ENCODE measurements around the gene ACADM. TPM values are rescaled to one million over a fixed set of nuclear protein-coding genes. Genes with fewer than 3 reads are reported as not detected.
"Not testable (repeated sequence)": the region's sequence is repeated elsewhere in the genome, so short reads cannot be mapped to it uniquely, and the experiment has no call there.

Gene ACADM
- total RNA-seq (10 to 100 TPM; 57.7 to 77.6 TPM), polyA plus RNA-seq (ENCODE audit: insufficient read depth, low read depth, low replicate concordance) (67.9 TPM)
- long read RNA-seq, donor 1, transcript ACADM-202 (12 exons, 2,619 nt), result major isoform, 24 of 177 reads
- long read RNA-seq, donor 1, transcript ACADM-218 (11 exons, 2,535 nt), result minor isoform, 8 of 177 reads
- long read RNA-seq, donor 1, partial matches to known transcripts, result 145 of 177 reads
- long read RNA-seq, donor 1, other reads (novel, unspliced or antisense), result 0 of 177 reads
- long read RNA-seq, donor 2, transcript ACADM-202 (12 exons, 2,619 nt), result major isoform, 16 of 71 reads
- long read RNA-seq, donor 2, partial matches to known transcripts, result 49 of 71 reads
- long read RNA-seq, donor 2, other reads (novel, unspliced or antisense), result 0 of 71 reads

DNA sequence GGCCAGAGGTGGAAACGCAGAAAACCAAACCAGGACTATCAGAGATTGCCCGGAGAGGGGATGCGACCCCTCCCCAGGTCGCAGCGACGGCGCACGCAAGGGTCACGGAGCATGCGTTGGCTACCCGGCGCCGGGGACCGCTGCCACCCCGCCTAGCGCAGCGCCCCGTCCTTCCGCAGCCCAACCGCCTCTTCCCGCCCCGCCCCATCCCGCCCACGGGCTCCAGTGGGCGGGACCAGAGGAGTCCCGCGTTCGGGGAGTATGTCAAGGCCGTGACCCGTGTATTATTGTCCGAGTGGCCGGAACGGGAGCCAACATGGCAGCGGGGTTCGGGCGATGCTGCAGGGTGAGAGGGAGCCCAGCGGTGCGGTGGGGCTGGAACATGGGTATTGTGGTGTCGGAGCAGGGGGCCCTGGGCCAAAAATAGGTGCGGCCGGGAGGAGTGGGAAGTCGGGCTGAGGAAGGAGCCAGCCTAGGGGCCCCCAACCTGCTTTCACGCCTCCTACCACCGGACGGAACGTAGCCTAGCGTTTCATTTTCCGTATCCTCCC lies at the start of gene ACADM:
TSS of gene ACADM (plus strand) at position 238 of the 551 bp plus-strand sequence. CDS start at position 317, 79 bp downstream.
- intact Hi-C loops (cut with DNase I; ENCODE audit: low total_unique reads), result no loop called here
- TF ChIP-seq POLR2A (IDR thresholded peaks at IDR 0.05) (no peak), CTCF (IDR thresholded peaks at IDR 0.05) (no peak)
- 0 to 1% methylated on average over 17 to 48 of the region's 48 CpGs for WGBS, 2 donors

DNA sequence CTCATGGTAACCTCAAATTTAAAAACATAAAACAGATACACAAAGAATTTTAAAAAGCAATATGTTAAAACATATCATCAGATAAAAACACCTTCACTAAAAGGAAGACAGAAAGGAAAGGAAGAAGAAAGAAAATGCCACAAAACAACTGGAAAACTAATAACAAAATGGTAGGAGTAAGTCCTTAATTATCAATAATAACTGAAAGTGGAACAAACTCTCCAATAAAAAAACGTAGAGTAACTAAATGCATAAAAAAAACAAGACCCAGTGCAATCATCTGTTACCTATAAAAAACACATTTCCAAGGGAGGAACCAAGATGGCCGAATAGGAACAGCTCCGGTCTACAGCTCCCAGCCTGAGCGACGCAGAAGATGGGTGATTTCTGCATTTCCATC lies 47.1 kb upstream of the ACADM start:
- WGBS, 2 donors, result 85 to 92% methylated on average over 5 of the region's 5 CpGs
- H3K36me3 ChIP-seq (ENCODE audit: low read depth, missing control alignments), result no peaks in the 10 kb centered on the region
- TF ChIP-seq CTCF (IDR thresholded peaks at IDR 0.05), result no peak
- no peak for TF ChIP-seq POLR2A (IDR thresholded peaks at IDR 0.05)
- DNase-seq, result no peak
- intact Hi-C loops (cut with DNase I; ENCODE audit: low total_unique reads), result no loop called here
- H3K27me3 ChIP-seq, result no peaks in the 10 kb centered on the region
- no peaks in the 10 kb centered on the region for H3K4me1 ChIP-seq
- no peak overlapping the region for H3K27ac ChIP-seq
- H3K4me3 ChIP-seq, result no peak overlapping the region
- no peaks in the 10 kb centered on the region for H3K9me3 ChIP-seq

More for the DNA sequence above, at the start of gene ACADM:
- H3K4me3 ChIP-seq, result peak within 1 kb of the TSS; percentile 70 to 79
- DNase-seq, result peak; percentile 91
- H3K27me3 ChIP-seq, result no peaks in the 10 kb centered on the region
- peak within 1 kb of the TSS; percentile 94 to 95 for H3K27ac ChIP-seq
- peaks cover 19% of the 10 kb centered on the region for H3K4me1 ChIP-seq
- H3K36me3 ChIP-seq (ENCODE audit: low read depth, missing control alignments), result no peaks in the 10 kb centered on the region
- H3K9me3 ChIP-seq, result no peaks in the 10 kb centered on the region

DNA sequence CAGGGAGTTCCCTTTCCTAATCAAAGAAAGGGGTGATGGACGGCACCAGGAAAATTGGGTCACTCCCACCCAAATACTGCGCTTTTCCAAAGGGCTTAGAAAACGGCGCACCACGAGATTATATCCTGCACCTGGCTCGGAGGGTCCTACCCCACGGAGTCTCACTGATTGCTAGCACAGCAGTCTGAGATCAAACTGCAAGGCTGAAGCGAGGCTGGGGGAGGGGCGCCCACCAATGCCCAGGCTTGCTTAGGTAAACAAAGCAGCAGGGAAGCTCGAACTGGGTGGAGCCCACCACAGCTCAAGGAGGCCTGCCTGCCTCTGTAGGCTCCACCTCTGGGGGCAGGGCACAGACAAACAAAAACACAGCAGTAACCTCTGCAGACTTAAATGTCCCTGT lies 46.5 kb upstream of the ACADM start:
- intact Hi-C loops (cut with DNase I; ENCODE audit: low total_unique reads); H3K4me1 ChIP-seq; H3K27me3 ChIP-seq; H3K4me3 ChIP-seq; H3K9me3 ChIP-seq; H3K27ac ChIP-seq; DNase-seq; H3K36me3 ChIP-seq (ENCODE audit: low read depth, missing control alignments): not testable (repeated sequence)
- 56 to 62% methylated on average over 8 to 10 of the region's 10 CpGs for WGBS, 2 donors

DNA sequence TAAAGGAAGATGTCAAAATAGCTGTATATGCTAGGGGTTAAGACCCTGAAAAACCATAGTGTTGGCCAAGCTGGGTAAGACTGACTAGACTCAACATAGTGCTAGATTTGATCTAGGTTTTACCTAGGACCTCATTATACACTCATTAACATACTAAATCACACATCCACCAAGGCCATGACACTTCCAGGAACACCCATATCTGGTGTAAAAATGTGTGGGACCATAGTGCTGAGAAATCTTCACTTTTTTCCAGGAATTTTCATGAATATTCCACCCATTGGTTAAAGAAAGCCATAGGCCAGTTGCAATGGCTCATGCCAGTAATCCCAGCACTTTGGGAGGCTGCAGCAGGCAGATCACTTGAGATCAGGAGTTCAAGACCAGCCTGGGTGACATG lies 34.0 kb upstream of the ACADM start:
- Histone ChIP-seq H3K27ac (no peak overlapping the region), H3K36me3 (ENCODE audit: low read depth, missing control alignments) (no peaks in the 10 kb centered on the region), H3K27me3 (no peaks in the 10 kb centered on the region), H3K4me3 (no peak overlapping the region), H3K9me3 (no peaks in the 10 kb centered on the region), H3K4me1 (no peaks in the 10 kb centered on the region)
- intact Hi-C loops (cut with DNase I; ENCODE audit: low total_unique reads), result no loop called here
- DNase-seq, result no peak
- no peak for TF ChIP-seq POLR2A (IDR thresholded peaks at IDR 0.05)
- no peak for TF ChIP-seq CTCF (IDR thresholded peaks at IDR 0.05)

GRCh38 chr1:75693551-75693950 lies 31.0 kb upstream of the ACADM start:
- no peak for TF ChIP-seq POLR2A (IDR thresholded peaks at IDR 0.05)
- no peak for TF ChIP-seq CTCF (IDR thresholded peaks at IDR 0.05)
- H3K4me1 ChIP-seq, result no peaks in the 10 kb centered on the region
- H3K27me3 ChIP-seq, result no peaks in the 10 kb centered on the region
- no peaks in the 10 kb centered on the region for H3K9me3 ChIP-seq
- no peaks in the 10 kb centered on the region for H3K36me3 ChIP-seq (ENCODE audit: low read depth, missing control alignments)
- no peak for DNase-seq
- H3K4me3 ChIP-seq, result no peak overlapping the region
- no peak overlapping the region for H3K27ac ChIP-seq
- WGBS, 2 donors, result 58% methylated on average over 3 of the region's 3 CpGs
- intact Hi-C loops (cut with DNase I; ENCODE audit: low total_unique reads), result no loop called here
